Panc1 (cell line): ENCODE data around the gene SLC12A8. TPM values are rescaled to one million over a fixed set of nuclear protein-coding genes. Genes with fewer than 3 reads are reported as not detected.
A peak's percentile ranks its signal among the peaks of the same experiment; 100 is the strongest.

Experiments
- ATAC-seq: fragments of 200-7000 bp; cut with Tn5 transposase; 2 replicates; pipeline ENCODE4 v1.9.1; 2020; ENCODE audit warnings: mild to moderate bottlenecking, moderate library complexity
- BruUV-seq: library from RNA; stranded (reverse); fragments of 400-500 nt; replicated peaks from 2 replicates; lab custom pipeline; 2021; lab: Mats Ljungman, UMichigan
- CTCF ChIA-PET: fragments of 300-600 bp; sonication (Branson Sonifier 250); formaldehyde crosslinking; loops from one replicate; lab custom pipeline; 2022; ENCODE audit warnings: antibody characterized with exemption; lab: Charles Lee
- POLR2A ChIA-PET: fragments of 300-600 bp; sonication (Branson Sonifier 250); formaldehyde crosslinking; loops from one replicate; lab custom pipeline; 2022; ENCODE audit warnings: antibody characterized with exemption; lab: Charles Lee
- DNase-seq: peaks from one replicate; pipeline ENCODE4 v3.0.0-alpha.2; 2010; ENCODE audit warnings: low read depth, low spot score
- H3K27ac ChIP-seq: 2 replicates; pipeline ENCODE4 v1.5.1; 2011; ENCODE audit warnings: mild to moderate bottlenecking, low read length, inconsistent platforms
- H3K27me3 ChIP-seq: fragments of 200-500 bp; sonication (Bioruptor generic); 2 replicates; pipeline ENCODE4 v1.6.0; 2014; ENCODE audit warnings: low read length, inconsistent platforms; ENCODE audit not compliant: control insufficient read depth, insufficient read depth
- H3K36me3 ChIP-seq: fragments of 200-500 bp; sonication (Bioruptor generic); 2 replicates; pipeline ENCODE4 v1.5.1; 2014; ENCODE audit warnings: inconsistent platforms, mild to moderate bottlenecking, low read length, moderate library complexity; ENCODE audit not compliant: control insufficient read depth, insufficient read depth
- H3K4me1 ChIP-seq: 2 replicates; pipeline ENCODE4 v1.5.1; 2011; ENCODE audit warnings: inconsistent platforms, mild to moderate bottlenecking, low read length, moderate library complexity; ENCODE audit not compliant: control insufficient read depth, insufficient read depth
- H3K4me3 ChIP-seq, 2 experiments: 2 replicates each; pipeline ENCODE4 v1.5.1; 2011 to 2012; ENCODE audit warnings: low read depth in 2 of 2, low read length in 2 of 2, mild to moderate bottlenecking in 2 of 2, inconsistent platforms in 1 of 2, moderate library complexity in 1 of 2
- H3K9me3 ChIP-seq: fragments of 200-500 bp; sonication (Bioruptor generic); 2 replicates; pipeline ENCODE4 v1.5.1; 2014; ENCODE audit warnings: low read depth, mild to moderate bottlenecking, inconsistent platforms, low read length, moderate library complexity; ENCODE audit not compliant: control insufficient read depth, insufficient read depth
- POLR2AphosphoS5 ChIP-seq: IDR thresholded peaks from 2 replicates; pipeline ENCODE4 v1.6.1; 2012; ENCODE audit warnings: mild to moderate bottlenecking, low read depth, low read length, moderate library complexity
- REST ChIP-seq, 2 experiments: IDR thresholded peaks; 2 replicates each; pipeline ENCODE4 v1.6.1; 2011 to 2012; ENCODE audit warnings: low read depth in 2 of 2, control low read depth in 1 of 2, low read length in 1 of 2, mild to moderate bottlenecking in 1 of 2, moderate library complexity in 1 of 2; ENCODE audit not compliant: insufficient read depth in 1 of 2
- SIN3A ChIP-seq: IDR thresholded peaks from 2 replicates; pipeline ENCODE4 v1.6.1; 2012; ENCODE audit warnings: low read depth, mild to moderate bottlenecking, low read length, moderate library complexity, borderline replicate concordance; ENCODE audit not compliant: insufficient read depth
- TCF7L2 ChIP-seq: IDR thresholded peaks from 2 replicates; pipeline ENCODE4 v1.6.1; 2011; ENCODE audit warnings: mild to moderate bottlenecking, low read depth, low read length, inconsistent platforms
- in situ Hi-C: cut with HindIII; loops from 2 replicates; pipeline ENCODE4 v1.10.0; 2016; ENCODE audit warnings: low sequenced_read_pairs, low pct_unique_long_range_greater_than_20kb
- intact Hi-C: fragments of 100-400 bp; cut with micrococcal nuclease; formaldehyde crosslinking; loops from one replicate; pipeline ENCODE4 v1.10.0; 2022; ENCODE audit not compliant: unreplicated experiment
- total RNA-seq: library from RNA; stranded (reverse); gene quantifications from one replicate; pipeline ENCODE4 v1.2.1, GENCODE V29; 2021; ENCODE audit not compliant: unreplicated experiment
- TF ChIP-seq, protein P1 (sequence below): fragments of 450-650 bp; IDR thresholded peaks from 2 replicates; pipeline ENCODE4 v1.5.1; 2017; ENCODE audit warnings: mild to moderate bottlenecking

SLC12A8 gene
- total RNA-seq, 1 experiment from 2014 or later, result 7.0 TPM

- H3K4me3 ChIP-seq, result no peak overlapping the region
- in situ Hi-C loops (no loop called here), intact Hi-C loops (no loop called here)
- DNase-seq (no peak), ATAC-seq (no peak)
- H3K36me3 ChIP-seq, result no peaks in the 10 kb centered on the region
- peak overlapping the region; percentile 60 for H3K27ac ChIP-seq
- CTCF ChIA-PET, result no interaction called here
- TF ChIP-seq, protein P1, sequence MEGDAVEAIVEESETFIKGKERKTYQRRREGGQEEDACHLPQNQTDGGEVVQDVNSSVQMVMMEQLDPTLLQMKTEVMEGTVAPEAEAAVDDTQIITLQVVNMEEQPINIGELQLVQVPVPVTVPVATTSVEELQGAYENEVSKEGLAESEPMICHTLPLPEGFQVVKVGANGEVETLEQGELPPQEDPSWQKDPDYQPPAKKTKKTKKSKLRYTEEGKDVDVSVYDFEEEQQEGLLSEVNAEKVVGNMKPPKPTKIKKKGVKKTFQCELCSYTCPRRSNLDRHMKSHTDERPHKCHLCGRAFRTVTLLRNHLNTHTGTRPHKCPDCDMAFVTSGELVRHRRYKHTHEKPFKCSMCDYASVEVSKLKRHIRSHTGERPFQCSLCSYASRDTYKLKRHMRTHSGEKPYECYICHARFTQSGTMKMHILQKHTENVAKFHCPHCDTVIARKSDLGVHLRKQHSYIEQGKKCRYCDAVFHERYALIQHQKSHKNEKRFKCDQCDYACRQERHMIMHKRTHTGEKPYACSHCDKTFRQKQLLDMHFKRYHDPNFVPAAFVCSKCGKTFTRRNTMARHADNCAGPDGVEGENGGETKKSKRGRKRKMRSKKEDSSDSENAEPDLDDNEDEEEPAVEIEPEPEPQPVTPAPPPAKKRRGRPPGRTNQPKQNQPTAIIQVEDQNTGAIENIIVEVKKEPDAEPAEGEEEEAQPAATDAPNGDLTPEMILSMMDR, result no peak
- TF ChIP-seq SIN3A (no peak), REST (IDR thresholded peaks at IDR 0.05; ENCODE audit: insufficient read depth in 1 of 2, low read depth in 2 of 2, low read length in 1 of 2) (no peak), TCF7L2 (no peak), POLR2AphosphoS5 (no peak)
- BruUV-seq, result no TSS peak
- POLR2A ChIA-PET, result no interaction called here
- no peaks in the 10 kb centered on the region for H3K27me3 ChIP-seq
- H3K9me3 ChIP-seq, result no peaks in the 10 kb centered on the region
- H3K4me1 ChIP-seq, result peaks cover 9% of the 10 kb centered on the region
Observed at GRCh38 chr3:125143538-125143937, 69.0 kb downstream of the SLC12A8 start.

DNA sequence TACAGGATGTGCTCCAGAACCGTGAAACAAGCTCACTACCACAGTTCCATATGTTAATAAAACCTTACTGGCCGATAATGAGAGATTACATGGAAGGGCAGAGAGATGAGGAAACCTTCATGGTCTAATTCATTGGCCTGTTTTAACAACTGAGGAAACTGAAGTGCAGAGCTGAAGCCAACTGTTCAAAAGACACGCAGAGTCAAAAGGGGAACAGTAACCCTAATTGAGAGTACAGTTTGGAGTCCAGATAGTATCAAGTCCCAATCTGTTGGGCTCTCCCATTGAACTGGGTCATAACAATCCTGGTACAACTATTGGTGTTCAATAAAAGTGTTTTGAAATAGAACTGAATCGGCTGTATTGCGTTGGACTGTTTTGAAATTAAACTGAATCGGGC lies 69.6 kb downstream of the SLC12A8 start:
- in situ Hi-C loops (no loop called here), intact Hi-C loops (no loop called here)
- no peak for TF ChIP-seq SIN3A
- no peak for TF ChIP-seq REST (IDR thresholded peaks at IDR 0.05; ENCODE audit: insufficient read depth in 1 of 2, low read depth in 2 of 2, low read length in 1 of 2)
- TF ChIP-seq TCF7L2, result no peak
- TF ChIP-seq, protein P1, result no peak
- TF ChIP-seq POLR2AphosphoS5, result no peak
- H3K9me3 ChIP-seq, result no peaks in the 10 kb centered on the region
- no TSS peak for BruUV-seq
- H3K4me3 ChIP-seq, result no peak overlapping the region
- ChIA-PET CTCF (no interaction called here), POLR2A (no interaction called here)
- no peaks in the 10 kb centered on the region for H3K36me3 ChIP-seq
- DNase-seq (no peak), ATAC-seq (no peak)
- H3K27me3 ChIP-seq, result no peaks in the 10 kb centered on the region
- peaks cover 9% of the 10 kb centered on the region for H3K4me1 ChIP-seq
- H3K27ac ChIP-seq, result peak overlapping the region; percentile 60
